Ovary (tissue), 9 donors: ENCODE data around the gene PTPRK. TPM values are rescaled to one million over a fixed set of nuclear protein-coding genes. Genes with fewer than 3 reads are reported as not detected.

ENCODE experiments used
- DNase-seq, 5 donors: peaks; one replicate each; pipeline ENCODE4 v3.0.0-alpha.2; 2019 to 2020
- H3K27ac ChIP-seq, 2 donors: fragments of 200-600 bp; one replicate each; pipeline versions ENCODE4 v1.5.1 to v1.8.0; 2019 to 2022
- H3K27me3 ChIP-seq: fragments of 200-600 bp; one replicate; pipeline ENCODE4 v1.8.0; 2022
- H3K36me3 ChIP-seq: fragments of 200-600 bp; sonication (generic); one replicate; pipeline ENCODE4 v1.5.1; 2019
- H3K4me1 ChIP-seq: one replicate; pipeline ENCODE4 v1.8.1; 2013; ENCODE audit warnings: mild to moderate bottlenecking, moderate library complexity; ENCODE audit not compliant: insufficient read depth
- H3K4me3 ChIP-seq: fragments of 200-600 bp; sonication (generic); one replicate; pipeline ENCODE4 v1.5.1; 2017
- H3K9me3 ChIP-seq, 2 donors: fragments of 200-600 bp in 1 of 2; sonication (generic) in 1 of 2; one replicate each; pipeline versions ENCODE4 v1.5.1 to v1.8.1; 2013 to 2019; ENCODE audit warnings: mild to moderate bottlenecking in 1 of 2, moderate library complexity in 1 of 2
- EP300 ChIP-seq: sonication (generic); formaldehyde crosslinking; IDR thresholded peaks from one replicate; pipeline ENCODE4 v1.6.1; 2017; ENCODE audit warnings: antibody characterized with exemption
- POLR2A ChIP-seq: fragments of 450-650 bp; IDR thresholded peaks from one replicate; pipeline ENCODE4 v1.6.1; 2017; ENCODE audit warnings: antibody characterized with exemption, mild to moderate bottlenecking, moderate library complexity
- WGBS, 3 donors: extraction: QIAGEN DNeasy Blood & Tissue Kit in 1 of 3; methylation state at CpG; one replicate each; pipeline versions ENCODE4 v1.1.5 to v1.1.7; 2013 to 2017; 5-methylcytosine and 5-hydroxymethylcytosine counted together
- intact Hi-C, 4 donors: fragments of 100-400 bp; cut with DNase I; formaldehyde crosslinking; loops; one replicate each; pipeline versions ENCODE4 v1.11.0 to v1.15.1; 2022 to 2023
- polyA plus RNA-seq, 2 donors: library from polyadenylated mRNA; stranded (reverse); fragments of 200-250 nt in 1 of 2; fragments of 350-450 nt in 1 of 2; fragmentation: Illumina TruSeq in 1 of 2; extraction: RNeasy Lipid Tissue Mini Kit (QIAGEN cat#74804) in 1 of 2; gene quantifications; one replicate each; pipeline ENCODE4 v1.2.3, GENCODE V29; 2013 to 2014
- total RNA-seq, 7 donors: library from RNA; depleted of rRNA in 2 of 7; stranded (reverse); fragments of >200 nt in 2 of 7; fragmentation: NEBNext Ultra II Directional in 3 of 7; extraction: Animal tissue kit (Norgen Biotek cat#: 25700) in 3 of 7; gene quantifications; one replicate each; pipeline versions ENCODE4 v1.1.0 to v1.2.4, GENCODE V29; 2016 to 2023
- TF ChIP-seq, protein P1 (sequence below), 3 donors: fragments of 450-650 bp in 2 of 3; fragments of 200-600 bp in 1 of 3; IDR thresholded peaks; one replicate each; pipeline versions ENCODE4 v1.5.1 to v1.8.0; 2016 to 2022; ENCODE audit warnings: antibody characterized with exemption in 3 of 3, mild to moderate bottlenecking in 1 of 3
- donor health status: DM: no; HTN: no; CAD: no; lungs with moderate emphysema.
- donor health status: DM: no; HTN: no; CAD: no.
- donor health status: Bipolar disorder and iron deficiency.
- donor health status: DM: yes; HTN: yes; CAD: no.
- donor health status: DM: no; HTN: no; CAD: no.
- donor health status: DM: yes; HTN: yes; CAD: no.

Gene PTPRK
- total and polyA plus RNA-seq, 9 donors: 24.0 to 50.7 (median 44.1) TPM

GRCh38 chr6:128202169-128202765, 318.1 kb downstream of the PTPRK start:
- TF ChIP-seq EP300 (no peak), POLR2A (no peak)
- TF ChIP-seq, protein P1, sequence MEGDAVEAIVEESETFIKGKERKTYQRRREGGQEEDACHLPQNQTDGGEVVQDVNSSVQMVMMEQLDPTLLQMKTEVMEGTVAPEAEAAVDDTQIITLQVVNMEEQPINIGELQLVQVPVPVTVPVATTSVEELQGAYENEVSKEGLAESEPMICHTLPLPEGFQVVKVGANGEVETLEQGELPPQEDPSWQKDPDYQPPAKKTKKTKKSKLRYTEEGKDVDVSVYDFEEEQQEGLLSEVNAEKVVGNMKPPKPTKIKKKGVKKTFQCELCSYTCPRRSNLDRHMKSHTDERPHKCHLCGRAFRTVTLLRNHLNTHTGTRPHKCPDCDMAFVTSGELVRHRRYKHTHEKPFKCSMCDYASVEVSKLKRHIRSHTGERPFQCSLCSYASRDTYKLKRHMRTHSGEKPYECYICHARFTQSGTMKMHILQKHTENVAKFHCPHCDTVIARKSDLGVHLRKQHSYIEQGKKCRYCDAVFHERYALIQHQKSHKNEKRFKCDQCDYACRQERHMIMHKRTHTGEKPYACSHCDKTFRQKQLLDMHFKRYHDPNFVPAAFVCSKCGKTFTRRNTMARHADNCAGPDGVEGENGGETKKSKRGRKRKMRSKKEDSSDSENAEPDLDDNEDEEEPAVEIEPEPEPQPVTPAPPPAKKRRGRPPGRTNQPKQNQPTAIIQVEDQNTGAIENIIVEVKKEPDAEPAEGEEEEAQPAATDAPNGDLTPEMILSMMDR (IDR thresholded peaks at IDR 0.05): no peak
- H3K4me1 ChIP-seq: no peaks in the 10 kb centered on the region
- no peaks in the 10 kb centered on the region for H3K36me3 ChIP-seq
- intact Hi-C loops: no loop called here
- 93 to 95% (median 95%) methylated on average over 12 of the region's 12 CpGs for WGBS, 3 donors
- H3K27me3 ChIP-seq: no peaks in the 10 kb centered on the region
- H3K9me3 ChIP-seq: no peaks in the 10 kb centered on the region
- H3K4me3 ChIP-seq: no peak overlapping the region
- no peak overlapping the region for H3K27ac ChIP-seq
- no peak for DNase-seq

GRCh38 chr6:128200789-128201188, 319.6 kb downstream of the PTPRK start:
- Histone ChIP-seq H3K4me1 (no peaks in the 10 kb centered on the region), H3K27ac (no peak overlapping the region), H3K36me3 (no peaks in the 10 kb centered on the region), H3K9me3 (no peaks in the 10 kb centered on the region), H3K27me3 (no peaks in the 10 kb centered on the region), H3K4me3 (no peak overlapping the region)
- intact Hi-C loops: no loop called here
- DNase-seq: no peak
- TF ChIP-seq POLR2A (no peak), EP300 (no peak)

DNA sequence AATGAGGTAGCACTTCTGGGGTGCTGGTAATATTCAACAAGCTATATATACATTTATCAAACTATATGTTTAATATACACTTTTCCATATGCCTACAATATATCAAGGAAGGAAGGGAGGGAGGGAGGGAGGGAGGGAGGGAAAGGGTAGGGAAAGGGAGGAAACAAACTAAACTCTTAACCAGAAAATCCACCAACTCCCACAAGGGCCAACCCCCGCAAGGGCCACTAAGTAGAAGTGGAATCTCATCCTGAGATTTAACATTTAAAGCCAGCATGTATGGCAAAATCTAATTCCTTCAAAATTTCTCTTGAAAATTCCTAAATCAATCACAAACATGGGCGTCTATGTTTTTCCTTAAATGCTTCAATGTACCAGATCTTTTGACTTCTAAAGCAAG, 320.9 kb downstream of the PTPRK start:
- WGBS, 3 donors: 98 to 100% (median 99%) methylated on average over 2 of the region's 2 CpGs

GRCh38 chr6:128192972-128193371, 327.4 kb downstream of the PTPRK start:
- no peaks in the 10 kb centered on the region for H3K4me1 ChIP-seq
- intact Hi-C loops: no loop called here
- no peak for DNase-seq
- H3K9me3 ChIP-seq: no peaks in the 10 kb centered on the region
- no peak overlapping the region for H3K27ac ChIP-seq
- H3K36me3 ChIP-seq: no peaks in the 10 kb centered on the region
- H3K4me3 ChIP-seq: no peak overlapping the region
- TF ChIP-seq EP300 (no peak), POLR2A (no peak)
- TF ChIP-seq, protein P1 (IDR thresholded peaks at IDR 0.05): no peak
- 89 to 95% (median 92%) methylated on average over 3 of the region's 3 CpGs for WGBS, 3 donors
- H3K27me3 ChIP-seq: no peaks in the 10 kb centered on the region

More for the DNA sequence above, 320.9 kb downstream of the PTPRK start:
- no peak for DNase-seq
- H3K27me3 ChIP-seq: no peaks in the 10 kb centered on the region
- no peaks in the 10 kb centered on the region for H3K4me1 ChIP-seq
- H3K9me3 ChIP-seq: no peaks in the 10 kb centered on the region
- no peaks in the 10 kb centered on the region for H3K36me3 ChIP-seq
- H3K4me3 ChIP-seq: no peak overlapping the region
- no peak overlapping the region for H3K27ac ChIP-seq
- TF ChIP-seq EP300 (no peak), POLR2A (no peak)
- TF ChIP-seq, protein P1 (IDR thresholded peaks at IDR 0.05): no peak
- intact Hi-C loops: no loop called here

GRCh38 chr6:128188678-128189077, 331.7 kb downstream of the PTPRK start:
- no peaks in the 10 kb centered on the region for H3K27me3 ChIP-seq
- no peak for DNase-seq
- H3K4me3 ChIP-seq: no peak overlapping the region
- H3K9me3 ChIP-seq: no peaks in the 10 kb centered on the region
- 97 to 98% (median 98%) methylated on average over 2 of the region's 2 CpGs for WGBS, 3 donors
- H3K4me1 ChIP-seq: no peaks in the 10 kb centered on the region
- H3K36me3 ChIP-seq: no peaks in the 10 kb centered on the region
- intact Hi-C loops: no loop called here
- H3K27ac ChIP-seq: no peak overlapping the region
- TF ChIP-seq EP300 (no peak), POLR2A (no peak)
- TF ChIP-seq, protein P1 (IDR thresholded peaks at IDR 0.05): no peak
